Activated CD4-positive, alpha-beta T cell treated with anti-CD3 and anti-CD28 coated beads, Interleukin-2, amount 50 U/mL, for 4 hours (primary cell): ENCODE data around the gene FAM163B.
A peak's percentile ranks its signal among the peaks of the same experiment; 100 is the strongest.

Experiments
- DNase-seq, 2 experiments: peaks; one replicate each; pipeline ENCODE4 v3.0.0-alpha.2; 2020

Gene FAM163B

DNA sequence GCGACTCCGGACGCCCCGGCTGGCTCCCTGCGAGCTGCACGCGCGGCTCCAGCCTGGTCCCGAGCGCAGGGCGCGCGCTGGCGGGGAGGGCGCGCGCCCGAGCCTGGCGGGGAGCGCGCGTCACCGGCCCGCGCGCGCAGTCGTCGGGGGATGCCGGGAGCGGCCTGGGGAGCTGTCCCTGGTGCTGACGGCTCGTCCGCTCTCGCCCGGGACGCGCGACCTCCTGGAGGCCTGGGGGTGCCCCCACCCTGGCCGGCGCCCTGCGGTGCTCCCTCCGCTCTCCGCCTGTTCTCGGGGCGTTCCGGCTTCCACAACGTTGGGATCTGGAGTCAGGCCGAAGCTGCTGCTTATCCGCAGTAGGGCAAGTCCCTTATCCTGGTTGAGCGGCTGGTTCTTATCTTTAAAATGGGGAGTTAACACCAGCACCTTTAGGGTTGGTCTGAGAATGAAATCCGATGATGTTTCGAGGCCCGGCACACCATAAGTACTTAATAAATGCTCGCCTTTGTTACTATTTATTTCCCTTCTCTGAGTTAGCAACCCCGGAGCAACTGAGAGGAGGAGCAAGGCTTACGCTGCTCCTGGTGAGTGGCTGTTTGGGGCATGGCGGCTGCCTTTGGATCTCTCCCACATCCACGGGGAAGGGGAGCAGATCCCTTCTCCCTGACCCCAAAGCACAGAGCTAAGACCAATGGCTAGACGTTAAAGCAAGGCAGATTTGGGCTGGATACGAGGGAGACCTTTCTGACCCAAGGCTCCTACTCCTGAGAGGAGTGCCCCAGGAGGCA, at the start of gene FAM163B:
Gene FAM163B (minus strand): TSS at position 79 of the 788 bp plus-strand sequence. CDS start 29,166 bp downstream, outside the sequence.
- DNase-seq, result no peak

DNA sequence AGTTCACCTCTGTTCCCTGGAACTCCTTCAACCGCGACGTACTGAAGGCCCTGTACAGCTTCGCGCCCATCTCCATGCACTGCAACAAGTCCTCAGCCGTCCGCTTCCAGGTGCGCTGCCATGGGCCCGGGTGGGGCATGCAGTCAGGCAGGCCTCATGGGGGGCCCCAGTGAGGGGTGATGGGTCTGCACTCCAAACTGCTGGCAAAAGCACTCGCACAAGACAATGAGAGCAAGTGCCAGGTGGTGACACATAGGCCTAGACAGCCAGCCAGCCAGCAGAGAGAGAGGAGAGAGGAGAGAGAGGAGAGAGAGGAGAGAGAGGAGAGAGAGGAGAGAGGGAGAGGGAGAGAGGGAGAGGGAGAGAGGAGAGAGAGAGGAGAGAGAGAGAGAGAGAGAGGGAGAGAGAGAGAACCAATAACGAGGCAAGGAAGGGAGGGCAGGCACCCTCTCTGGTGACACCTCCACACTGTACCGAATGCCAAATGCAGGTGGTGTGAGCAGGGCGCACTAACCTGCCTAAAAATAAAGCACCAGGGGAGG, 48.0 kb upstream of the FAM163B start:
- no peak for DNase-seq

DNA sequence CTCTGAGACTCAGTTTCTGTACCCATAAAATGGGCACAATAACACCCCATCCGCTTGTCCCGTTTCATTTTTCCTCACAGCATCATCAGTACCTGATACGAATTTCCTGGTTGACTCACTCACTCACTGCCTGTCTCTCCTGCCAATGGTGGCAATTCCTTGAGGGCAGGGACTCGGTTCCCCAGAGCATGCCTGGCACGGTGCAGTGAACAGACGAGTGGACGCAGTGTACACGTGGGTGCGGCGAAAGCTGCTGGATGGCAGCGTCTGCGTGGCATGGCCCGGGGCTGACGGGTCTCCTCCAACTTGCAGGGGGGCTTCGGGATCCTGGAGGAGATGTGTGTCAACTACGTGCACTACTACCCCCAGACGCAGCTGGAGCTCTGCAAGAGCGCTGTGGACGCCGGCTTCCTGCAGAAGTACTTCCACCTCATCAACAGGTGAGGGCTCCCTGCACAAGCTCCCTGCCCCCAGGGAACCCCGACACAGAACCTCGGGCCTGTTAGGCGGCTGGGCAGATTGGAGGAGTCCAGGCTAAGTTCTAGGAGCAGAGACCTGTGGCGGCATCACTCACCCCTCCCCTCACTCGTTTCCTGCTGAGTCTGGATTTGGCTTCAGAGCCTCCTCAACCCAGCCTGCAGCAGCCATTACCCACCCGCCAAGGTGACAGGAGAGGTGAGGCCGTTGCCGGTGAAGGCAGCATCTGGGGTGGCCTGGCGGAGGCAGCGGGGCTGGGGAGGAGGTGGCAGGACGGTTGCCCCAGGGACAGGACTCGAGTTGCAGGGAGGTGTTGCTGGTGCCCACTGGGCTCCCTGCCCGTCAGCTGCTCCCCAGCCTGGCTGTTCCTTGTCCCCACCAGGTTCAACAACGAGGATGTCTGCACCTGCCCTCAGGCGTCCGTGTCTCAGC, 47.3 kb upstream of the FAM163B start:
- peak; percentile 39 to 40 for DNase-seq

DNA sequence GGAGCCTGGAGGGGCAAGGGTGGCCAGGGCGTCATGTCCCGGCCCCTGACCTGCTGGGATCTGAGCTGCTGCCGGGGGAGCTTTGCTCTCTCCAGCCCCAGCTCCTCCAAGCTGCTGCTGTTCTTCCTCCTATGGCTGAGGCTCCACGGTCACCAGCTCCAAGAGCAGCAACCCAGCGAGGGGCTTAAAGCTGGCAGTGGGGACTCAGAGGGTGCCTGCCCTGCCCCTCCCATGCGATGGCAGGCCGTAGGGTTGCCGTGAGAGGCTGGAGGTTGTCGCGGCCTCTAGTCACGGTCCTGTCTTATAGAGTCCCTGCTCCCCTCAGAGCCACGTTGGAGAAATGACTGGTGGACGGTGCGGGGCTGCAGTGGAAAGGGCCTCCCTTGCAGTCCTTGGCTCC, 46.5 kb upstream of the FAM163B start:
- no peak for DNase-seq

DNA sequence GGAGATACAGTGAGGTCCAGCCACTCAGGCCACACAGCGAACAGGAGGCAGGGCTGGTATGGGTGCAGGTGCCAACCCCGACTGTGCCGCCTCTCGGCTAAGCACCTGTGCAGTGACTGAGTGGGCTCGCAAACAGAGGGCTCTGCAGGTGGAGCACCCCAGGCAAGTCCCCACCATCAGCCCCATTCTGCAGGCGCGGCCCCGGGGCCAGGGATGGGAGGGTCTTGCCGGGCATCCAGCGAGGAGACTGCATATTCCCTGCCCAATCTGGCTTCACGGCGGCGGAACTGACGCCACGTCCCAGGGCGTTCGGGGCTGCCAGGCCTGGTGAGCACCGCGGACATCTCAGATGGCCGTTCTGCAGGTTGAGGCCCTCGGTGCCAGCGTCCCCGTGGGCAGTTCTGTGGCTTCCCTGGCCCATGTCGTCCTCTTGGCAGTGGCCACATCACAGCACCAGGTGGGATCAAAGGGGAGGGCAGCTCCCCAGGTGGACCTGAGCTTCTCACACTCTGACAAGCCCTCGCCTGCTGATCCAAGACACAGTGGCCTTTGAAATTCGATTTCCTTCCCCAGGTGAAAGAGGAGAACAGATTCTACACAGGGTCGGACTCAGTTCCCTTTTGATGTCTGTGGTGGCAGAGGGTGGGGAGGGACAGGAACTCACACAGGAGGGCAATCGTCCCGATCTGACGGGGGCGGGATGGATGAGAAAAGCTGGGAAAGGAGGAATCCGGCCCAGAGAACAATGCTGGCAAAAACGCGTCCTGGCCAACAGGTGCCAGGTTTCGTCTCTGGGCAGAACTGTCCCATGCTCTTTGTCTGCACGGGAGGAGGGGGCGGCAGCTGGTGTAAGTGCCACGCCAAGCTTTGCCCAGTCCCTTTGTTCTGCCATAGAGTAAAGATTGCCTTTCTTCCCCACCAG, 45.8 kb upstream of the FAM163B start:
- no peak for DNase-seq

DNA sequence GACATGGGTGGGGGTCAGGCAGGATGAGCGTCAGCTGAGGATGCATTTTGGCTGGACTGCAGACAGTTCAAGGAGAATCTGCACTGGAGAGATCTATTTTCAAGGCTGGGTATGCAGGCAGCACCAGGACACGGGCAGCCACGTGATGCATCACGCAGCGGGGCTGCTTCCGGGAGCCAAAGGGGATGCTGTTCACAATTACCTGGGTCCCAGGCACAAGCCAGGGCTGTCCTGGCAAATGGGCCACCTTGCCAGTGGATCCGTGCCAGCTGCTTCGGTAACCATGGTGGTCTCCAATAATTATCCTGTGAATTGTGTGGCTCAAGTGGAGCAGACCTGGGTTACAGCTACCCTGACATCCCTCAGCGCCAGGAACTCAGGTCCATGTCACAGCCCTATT, 44.4 kb upstream of the FAM163B start:
- no peak for DNase-seq

DNA sequence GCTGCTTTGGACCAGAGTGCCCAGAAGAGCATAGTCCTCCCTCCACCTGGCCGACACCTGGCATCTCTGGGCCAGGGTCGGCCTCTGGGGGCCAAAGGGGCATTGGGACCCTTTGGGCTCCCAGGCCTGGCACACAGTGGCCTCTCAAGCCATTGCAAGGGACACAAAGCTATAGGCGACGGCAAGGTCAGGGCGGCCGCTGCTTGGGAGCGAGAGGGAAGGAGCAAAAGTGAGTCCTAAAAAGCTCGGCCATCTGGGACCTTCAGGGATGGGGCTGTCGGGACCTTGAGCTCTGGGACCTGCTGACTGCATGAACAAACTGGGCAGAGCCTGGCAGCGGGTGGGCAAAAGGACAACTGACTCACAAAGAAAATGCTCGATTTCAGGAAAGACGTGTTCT, 40.8 kb upstream of the FAM163B start:
- DNase-seq, result no peak

DNA sequence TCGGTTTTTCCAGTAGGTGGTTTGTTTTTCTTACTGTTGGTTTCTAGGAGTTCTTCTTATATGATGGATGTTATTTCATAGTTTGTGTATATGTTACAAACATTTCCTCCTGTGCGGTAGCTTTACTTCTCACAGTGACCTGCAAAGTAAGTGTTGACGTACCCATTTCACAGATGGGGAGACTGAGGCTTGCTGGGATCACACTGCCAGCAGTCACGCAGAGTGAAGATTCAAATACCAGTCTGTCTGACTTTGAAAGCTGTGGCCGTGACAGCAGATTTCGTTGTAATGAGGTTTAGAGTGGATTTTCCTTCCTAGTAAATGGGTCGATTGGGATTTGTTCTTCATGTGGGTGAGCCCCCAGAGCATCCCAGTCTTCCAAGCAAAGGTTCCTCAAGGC, 40.0 kb upstream of the FAM163B start:
- DNase-seq, result no peak

DNA sequence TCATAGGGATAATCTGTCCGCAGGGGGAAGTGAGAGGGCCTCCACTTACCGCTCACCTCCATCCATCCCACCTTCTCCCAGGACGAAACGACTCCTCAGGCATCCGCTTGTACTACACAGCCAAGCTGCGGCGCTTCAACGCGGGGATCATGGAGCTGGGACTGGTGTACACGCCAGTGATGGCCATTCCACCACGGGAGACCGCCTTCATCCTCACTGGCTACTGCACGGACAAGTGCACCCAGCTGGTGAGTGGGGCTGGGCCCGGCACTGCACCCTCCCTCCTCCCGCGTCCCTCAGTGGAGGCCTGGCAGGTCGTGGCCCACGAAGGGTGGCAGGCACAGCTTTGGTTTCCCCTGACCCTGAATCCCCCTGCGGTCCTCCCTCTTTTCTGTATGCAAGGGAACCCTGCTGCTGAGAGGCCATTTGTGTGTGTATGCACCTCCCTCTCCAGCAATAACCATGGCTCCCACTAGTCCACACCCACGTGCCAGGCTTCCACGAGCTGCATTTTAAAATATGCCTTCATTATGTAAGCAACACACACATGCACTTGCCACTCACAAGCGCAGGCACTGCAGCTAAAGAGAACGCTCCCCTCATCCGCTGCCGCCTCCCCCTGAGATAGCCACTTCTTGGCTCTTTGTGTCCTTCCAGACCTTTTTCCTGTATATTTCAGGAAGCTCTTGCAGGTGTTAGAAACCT, 38.7 kb upstream of the FAM163B start:
- no peak for DNase-seq

DNA sequence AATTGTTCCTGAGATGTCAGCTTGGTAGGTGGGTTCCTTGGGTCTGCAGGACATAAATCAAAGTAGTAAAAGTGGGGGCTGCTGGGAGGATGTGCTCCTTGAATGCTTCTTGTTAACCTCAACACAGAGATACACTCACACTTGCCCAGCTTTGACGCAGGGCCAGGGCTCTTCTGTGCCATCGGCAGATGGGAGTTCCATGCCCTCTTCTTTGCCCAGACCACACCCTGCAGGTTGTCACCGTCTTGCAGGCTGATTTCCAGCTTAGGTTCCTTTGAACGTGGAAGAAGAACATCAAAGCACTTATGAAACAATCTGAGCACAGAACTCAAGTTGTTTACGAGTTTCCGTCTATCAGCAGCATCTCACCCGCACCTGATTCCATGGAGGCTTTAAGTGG, 38.0 kb upstream of the FAM163B start:
- no peak for DNase-seq

DNA sequence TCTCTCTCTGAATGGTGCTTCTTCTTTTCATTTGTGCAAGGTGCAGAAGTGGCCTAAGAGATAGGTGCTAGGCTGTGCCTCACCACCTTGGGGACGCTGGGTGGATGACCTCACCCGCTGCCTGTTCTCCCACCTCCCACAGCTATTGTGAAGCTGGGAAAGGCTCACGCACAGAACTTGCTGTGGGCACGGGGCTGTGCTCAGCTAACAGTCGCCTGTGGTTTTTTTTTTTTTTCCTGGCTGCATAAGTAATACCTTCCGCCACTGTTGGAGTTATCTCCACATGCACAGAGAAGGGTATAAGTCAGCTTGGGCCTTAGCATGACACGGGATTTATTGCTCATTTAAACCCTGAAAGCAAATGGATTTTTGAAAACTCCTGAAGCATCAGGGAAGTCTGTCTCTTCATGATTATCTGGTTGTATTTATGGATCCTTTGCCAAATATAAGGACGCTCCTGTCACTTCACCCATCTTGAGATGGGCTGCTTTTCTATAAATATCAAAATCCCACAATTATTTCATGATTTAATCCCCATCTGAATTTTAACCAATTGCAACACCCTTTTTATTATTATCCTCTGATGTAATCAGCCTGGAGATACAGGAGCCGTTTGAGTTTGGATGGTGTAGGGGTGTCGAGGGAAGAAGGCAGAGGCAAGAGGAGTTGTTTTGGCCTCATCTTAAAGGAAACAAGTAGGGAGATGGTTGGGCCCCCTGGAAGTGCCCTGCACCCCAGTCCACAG, 36.0 kb upstream of the FAM163B start:
- no peak for DNase-seq

DNA sequence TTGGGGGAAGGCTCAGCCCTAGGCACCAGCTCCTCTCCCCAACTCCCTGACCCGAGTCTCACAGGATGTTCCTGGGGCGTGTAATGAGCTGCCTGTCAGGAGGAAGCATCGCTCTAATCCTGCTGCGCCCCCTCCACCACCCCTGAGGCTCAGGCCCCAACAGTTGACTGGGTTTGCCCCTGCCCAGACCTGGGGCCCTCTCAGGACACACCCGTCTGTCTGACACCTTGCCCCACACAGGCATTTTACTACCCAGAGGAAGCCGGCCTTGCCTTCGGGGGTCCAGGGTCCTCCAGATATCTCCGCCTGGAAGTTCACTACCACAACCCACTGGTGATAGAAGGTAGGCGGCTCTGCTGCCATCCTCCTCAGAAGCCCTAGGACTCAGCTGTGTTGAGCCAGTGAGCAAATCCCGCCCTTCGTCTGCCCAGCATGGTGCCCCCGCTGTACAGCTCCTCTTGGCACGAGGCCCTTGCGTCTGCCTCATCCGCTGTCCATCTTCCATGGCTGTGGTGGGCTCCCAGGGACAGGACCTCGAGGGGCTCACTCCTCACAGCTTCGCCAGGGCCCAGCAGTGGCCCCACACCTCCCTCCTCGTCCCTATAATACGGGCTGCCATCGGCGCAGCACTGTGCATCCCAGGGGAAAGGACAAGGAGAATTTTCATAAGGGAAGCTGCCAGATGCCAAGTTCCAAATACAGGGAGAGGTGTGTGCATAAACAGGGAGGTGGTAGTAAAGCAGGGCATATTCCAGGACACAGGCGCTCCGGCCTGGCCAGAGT, 35.0 kb upstream of the FAM163B start:
- no peak for DNase-seq

DNA sequence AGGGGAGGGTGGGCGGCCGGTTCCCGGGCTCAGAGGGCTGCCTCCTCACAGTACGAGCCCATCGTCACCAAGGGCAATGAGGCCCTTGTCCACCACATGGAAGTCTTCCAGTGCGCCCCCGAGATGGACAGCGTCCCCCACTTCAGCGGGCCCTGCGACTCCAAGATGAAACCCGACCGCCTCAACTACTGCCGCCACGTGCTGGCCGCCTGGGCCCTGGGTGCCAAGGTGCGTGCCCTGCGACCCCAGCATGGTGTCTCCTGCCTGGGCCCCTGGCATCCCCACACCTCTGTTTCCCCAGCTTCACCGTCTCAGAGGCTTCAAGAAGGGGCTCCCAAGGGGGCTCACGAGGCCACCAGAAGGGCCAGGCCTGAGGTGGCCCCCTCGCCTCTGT, 34.2 kb upstream of the FAM163B start:
- no peak for DNase-seq

DNA sequence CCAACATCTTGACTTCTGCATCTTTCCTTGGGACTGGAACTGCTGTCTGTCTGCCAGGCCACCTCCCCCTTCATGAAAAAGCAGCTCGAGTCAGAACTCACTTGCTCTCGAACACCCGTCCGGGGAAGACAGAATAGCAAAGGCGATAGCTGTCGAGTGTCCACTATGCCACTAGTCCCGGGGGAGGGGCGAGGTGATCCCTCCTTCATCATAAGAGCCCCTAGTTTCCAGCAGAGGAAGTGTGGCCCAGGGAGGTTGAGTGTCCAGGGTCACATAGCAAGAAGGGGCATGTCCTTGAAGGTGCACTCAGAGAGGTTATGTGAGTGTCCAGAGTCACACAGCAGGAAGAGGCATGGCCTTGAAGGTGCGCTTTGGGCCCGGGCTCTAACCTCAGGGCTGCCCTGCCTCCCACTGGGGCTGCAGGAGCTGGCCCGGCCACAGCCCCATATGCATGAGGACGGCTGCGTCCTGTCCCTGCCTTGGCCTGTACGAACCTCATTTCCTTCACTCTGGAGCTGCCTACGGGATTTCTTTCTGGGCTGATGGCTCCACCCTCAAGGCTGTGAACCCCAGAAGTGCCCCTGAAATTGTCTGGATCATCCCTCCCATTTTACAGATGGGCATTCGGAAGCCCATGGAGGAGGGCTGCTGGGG, 33.6 kb upstream of the FAM163B start:
- no peak for DNase-seq

DNA sequence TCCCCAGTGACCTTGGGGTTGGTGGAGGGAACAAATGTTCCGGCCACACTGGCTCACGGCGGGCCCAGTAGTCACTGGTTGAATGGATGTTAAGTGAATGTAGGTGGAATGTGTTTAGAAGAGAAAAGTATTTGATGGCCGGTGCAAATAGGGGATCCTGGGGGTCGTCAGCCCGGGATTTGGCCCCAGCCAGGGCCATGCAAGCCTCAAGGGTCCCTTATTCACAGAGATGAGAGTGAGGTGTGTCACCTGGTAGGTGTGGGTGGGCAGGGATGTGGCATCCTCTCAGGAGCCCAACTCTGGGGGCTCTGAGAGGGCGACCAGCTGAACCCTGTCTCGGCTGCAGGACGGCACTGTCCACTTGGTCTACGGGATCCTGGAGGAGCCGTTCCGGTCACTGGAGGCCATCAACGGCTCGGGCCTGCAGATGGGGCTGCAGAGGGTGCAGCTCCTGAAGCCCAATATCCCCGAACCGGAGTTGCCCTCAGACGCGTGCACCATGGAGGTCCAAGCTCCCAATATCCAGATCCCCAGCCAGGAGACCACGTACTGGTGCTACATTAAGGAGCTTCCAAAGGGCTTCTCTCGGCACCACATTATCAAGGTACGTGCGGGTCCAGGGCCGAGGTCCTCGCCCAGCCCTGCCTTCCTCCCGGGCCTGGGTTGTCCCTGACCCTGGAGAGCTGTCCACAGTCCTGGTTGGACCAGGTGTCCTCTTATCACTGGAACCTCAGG, 32.8 kb upstream of the FAM163B start:
- no peak for DNase-seq

DNA sequence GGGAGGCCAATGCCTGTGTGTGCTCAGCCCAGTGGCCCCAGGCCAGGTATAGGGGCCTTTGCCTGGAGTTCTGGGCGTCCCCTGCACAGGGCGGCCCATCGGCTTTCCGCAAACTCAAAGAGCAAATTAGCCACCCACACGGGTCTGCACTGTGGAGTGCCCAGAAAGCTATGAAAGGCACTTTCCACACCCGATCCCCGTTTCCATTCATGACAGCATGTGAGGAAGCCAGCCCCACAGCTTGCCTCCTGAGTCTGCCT, 32.1 kb upstream of the FAM163B start:
- DNase-seq, result no peak

DNA sequence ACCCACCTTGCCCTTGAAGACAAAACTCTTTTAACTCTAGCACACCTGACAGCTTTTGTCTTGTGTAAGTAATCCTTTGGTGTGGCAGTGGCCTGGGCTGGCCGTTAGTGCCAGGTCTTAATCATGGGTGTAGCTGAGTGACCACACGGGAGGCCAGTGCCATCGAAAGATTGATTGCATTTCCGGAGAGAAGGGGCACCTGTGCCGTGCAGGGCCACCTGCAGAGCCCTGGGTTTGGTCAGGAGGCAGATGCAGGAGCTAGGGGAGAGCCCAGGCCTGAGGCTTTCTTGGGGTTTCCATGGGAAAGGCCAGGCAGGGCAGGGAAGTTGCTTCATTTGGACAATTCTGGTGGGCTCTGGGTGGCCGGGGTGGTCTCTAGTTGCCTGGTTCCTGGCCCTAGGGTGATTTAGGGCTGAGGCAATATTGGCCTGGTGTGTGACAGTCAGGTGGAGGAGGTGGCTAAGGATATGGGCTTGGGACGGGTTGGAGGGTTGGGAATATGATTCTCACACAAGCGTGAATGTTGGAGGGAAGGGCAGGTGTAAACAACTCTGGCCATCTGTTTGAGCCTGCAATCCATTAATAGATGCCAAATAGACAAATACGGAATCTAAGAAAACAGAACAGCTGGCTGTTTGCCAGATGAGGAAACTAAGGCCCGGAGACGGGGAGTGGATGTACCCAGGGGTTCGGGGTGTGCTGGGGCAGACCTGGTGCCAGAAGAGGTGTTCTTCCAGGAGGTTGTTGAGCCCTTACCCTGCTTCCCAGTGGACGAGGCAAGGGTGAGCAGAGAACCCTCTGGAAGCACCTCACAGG, 31.6 kb upstream of the FAM163B start:
- DNase-seq, result no peak

DNA sequence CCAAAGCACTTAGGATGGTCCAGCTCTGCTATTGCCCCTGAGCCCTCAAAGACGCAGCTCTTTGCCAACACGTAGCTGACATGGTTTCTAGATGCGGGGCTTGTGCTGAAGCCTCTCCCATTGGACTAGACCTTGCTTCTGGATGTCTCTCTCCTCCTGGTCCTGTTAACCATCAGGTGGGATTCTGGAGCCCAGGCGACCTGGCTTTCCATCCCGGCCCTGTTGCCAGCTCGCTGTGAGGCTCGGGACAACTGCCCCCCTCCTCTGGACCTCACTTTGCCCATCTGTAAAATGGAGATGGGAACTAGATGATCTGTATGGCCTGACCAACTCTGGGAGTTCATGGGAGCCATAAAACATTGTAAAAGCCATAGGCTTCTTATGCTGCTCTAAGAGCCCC, 31.0 kb upstream of the FAM163B start:
- no peak for DNase-seq

DNA sequence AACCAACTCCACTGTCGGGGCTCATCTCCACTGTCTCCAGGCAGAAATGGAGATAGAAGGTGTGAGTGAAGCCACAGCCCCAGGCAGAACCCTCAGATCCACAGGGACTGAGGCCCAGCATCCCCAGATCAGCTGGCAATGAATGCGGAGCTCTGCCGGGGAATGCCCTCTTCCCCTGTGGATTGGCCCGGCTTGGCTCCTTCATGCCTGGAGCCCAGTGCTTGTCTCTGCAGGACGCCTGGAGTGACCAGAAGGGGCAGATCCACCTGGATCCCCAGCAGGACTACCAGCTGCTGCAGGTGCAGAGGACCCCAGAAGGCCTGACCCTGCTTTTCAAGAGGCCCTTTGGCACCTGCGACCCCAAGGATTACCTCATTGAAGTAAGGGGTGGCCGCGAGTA, 30.4 kb upstream of the FAM163B start:
- no peak for DNase-seq
